ENCODE measurements around the gene MUL1.
"Not testable (repeated sequence)": the region's sequence is repeated elsewhere in the genome, so short reads cannot be mapped to it uniquely, and the experiment has no call there.

The MUL1 gene

DNA sequence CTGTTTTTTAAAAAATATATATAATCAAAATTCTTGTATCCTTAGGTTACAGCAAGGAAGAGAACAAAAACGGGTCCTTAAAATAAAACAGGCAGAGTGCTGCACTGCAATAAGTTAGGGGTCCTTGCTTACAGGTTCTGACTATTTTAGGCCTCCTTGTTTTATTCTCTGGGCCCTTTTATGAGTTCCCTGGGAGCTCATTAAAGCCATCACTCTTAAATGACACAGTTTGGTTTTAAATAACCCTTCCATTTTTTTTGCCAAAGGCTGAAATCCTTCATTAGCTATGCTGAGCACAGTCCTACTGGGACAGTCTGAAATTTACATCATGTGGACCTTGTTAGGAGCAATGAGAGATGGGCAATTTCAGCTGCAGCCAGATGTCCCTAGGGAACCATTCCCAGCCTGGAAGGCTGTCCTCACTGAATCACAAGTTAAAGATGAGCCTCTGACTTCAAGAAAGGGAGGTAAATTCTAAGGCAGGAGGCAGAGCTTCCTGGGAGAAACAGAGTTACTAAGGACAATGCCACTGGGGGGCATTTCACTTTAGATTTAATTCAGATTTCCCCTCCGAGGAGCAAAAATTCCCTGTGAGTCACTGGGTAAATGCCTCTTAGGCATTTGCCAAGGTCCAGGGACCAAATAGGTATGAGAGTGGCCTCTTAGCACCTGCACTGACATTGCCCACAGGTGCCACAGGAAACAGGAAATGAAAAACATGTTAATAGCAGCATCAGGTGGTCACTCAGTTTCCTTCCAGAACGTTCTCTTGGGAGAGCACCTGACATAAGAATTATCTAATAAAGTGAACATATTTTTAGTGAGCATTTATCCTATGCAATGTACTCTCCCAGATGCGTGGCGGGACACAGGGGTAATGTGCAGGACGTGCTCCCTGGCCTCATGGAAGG is 3.8 kb upstream of the MUL1 start:
- no peak for DNase-seq

GRCh38 chr1:20508411-20508771 is 440 bp upstream of the MUL1 start:
- DNase-seq: no peak

GRCh38 chr1:20507248-20507563 is 745 bp downstream of the MUL1 start:
- DNase-seq: no peak

DNA sequence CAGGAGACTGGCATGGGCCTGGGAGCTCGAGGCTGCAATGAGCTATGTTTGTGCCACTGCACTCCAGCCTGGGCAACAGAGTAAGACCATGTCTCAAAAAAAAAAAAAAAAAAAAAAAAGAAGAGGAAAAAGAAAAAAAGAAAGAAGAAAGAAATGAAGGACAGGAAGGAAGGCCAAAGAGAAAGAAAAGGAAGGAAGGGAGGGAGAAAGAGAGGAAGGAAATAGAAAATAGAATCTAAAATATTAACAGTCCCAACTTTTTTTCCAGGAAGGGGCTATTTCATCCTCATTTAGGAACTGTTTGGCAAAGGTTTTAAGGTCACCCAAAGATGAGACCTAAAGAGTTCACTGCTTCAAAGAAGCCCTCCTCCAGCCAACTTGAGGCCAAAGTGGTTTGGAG is 2.5 kb downstream of the MUL1 start:
- no peak for DNase-seq

DNA sequence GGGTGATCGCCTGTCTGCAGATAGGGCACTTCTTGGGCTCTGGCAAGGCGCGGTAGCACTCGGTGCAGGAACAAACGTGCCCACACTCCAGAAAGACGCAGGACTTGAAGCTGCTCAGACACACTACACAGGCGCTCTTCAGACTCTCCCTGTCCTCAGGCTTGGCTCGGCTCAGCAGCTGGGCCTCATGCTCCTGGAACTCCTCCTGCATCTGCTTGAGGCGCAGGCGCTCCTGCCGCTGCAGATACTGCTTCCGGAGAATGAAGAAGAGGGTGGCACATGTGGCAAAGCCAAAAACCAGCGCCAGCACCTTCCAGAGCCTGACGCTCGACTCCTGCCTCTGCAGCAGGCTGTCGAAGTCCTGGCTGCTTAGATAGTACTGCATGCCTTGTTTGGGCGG is 7.2 kb downstream of the MUL1 start:
- no peak for DNase-seq

GRCh38 chr1:20499718-20500117 is 8.2 kb downstream of the MUL1 start:
- DNase-seq: no peak

- DNase-seq: no peak
Measured at GRCh38 chr1:20499105-20499504, 8.8 kb downstream of the MUL1 start.

DNA sequence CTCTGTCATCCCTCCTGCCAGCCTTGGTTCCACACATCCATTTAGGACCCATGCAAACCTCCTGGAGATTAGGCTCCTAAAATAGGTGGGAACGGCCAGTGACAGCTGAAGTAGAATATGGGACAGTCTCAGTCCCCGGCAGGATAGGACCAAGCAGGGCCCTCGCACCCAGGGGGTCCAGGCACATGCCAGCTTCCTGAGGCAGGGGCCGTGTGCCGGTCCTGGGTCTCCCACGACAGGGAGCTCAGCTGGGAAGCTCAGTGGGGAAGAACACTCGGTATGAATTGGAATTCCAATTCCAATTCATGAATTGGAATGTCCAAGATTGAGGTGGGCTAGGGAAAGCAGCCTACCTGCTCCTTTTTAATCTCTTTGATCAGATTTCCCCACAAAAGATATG is 9.8 kb downstream of the MUL1 start:
- no peak for DNase-seq

DNA sequence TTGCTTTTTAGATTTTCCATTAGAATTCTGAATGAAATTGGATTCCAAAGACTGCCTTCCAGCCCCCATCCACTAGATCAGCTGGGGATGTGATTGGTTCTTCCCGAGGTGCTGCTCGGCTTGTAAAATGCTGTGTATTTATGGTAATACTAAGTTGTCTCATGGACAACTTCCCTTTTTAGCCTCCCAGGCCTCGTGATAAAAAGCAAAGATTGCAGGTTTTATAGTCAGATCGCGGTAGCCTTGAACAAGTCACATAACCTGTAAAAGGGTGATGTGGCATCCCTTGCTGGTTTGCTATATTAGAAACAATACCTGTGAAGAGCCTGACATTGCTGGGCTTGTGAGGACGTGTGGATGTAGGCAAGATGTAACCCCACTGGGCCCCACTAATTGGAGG is 10.4 kb downstream of the MUL1 start:
- DNase-seq: no peak

DNA sequence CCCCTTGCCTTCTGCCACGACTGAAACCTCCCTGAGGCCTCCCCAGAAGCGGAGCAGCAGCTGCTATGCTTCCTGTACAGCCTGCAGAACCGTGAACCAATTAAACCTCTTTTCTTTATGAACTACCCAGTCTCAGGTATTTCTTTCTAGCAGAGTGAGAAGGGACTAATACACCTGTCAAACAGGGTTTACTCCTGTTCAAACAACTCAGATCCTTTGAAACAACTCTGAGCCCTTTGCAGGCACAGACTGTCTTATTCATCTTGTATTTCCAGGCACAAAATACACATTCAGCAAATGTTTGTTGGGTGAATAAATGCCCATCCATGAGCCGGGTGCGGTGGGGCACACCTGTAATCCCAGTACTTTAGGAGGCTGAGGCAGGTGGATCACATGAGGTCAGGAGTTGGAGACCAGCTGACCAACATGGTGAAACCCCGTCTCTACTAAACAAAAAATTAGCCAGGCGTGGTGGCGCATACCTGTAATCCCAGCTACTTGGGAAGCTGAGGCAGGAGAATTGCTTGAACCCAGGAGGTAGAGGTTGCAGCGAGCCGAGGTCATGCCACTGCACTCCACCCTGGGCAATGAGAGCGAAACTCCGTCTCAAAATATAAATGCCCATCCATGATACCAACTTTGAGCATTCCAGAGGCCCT is 11.1 kb downstream of the MUL1 start:
- not testable (repeated sequence) for DNase-seq

GRCh38 chr1:20496241-20496661 is 11.7 kb downstream of the MUL1 start:
- DNase-seq: no peak

GRCh38 chr1:20495661-20496060 is 12.3 kb downstream of the MUL1 start:
- no peak for DNase-seq

- no peak for DNase-seq
Measured at GRCh38 chr1:20494609-20495311, 13.2 kb downstream of the MUL1 start.

DNA sequence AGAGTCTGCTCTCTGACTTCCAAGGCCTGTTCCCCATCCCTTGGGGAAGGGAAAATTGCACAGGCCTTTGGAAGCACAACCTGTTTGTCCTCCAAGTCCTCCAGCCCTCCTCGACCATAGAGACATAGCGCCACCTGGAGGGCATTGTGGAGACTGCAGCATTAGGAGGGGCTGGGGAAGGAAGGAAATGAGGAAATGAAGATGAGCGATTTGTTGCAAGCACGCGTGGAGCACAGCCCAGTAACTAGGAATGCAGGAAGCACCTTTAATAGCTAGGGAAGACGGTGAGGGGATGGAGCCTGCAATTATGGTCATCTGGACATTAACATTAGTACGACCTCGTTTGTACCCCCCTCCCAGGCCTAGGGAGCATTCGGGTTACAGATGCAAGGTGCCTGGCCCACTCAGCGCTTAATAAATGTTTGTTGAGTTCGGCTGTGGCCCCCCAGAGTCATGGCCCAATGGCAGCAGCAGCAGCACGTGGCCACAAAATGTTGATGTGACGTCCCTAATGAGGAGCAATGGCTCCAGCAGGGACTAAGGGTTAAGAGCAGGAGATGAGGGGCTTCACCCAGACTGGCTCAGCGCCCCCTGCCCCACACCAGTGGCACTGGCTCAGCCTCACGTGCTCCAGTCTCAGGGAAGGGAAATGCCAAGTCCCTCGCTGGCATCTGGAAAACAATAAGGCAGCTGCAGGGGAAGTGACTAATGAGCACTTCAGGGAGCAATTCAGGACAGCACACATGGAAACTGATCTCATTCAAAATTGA is 13.9 kb downstream of the MUL1 start:
- DNase-seq: peak; percentile 83

DNA sequence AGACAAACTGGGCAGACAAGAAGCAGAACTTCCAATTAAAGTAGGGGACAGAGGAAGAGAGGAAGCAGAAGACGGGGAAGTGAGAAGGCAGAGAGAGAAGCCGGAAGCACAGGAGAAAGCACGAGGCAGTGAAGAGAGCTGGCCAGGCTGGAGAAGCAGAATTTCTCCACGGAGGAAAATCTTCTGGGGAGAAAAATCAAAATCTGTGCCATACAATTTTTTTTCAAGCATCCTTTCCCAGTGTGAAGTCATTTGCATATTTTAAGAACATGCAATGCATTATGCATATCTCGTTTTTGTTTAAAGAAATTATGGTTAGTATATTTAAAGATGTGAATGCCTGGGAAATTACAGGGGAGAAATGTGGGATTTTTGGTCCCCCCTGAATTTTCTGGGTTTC is 14.6 kb downstream of the MUL1 start:
- no peak for DNase-seq

- DNase-seq: no peak
Measured at GRCh38 chr1:20492751-20493150, 15.2 kb downstream of the MUL1 start.

DNA sequence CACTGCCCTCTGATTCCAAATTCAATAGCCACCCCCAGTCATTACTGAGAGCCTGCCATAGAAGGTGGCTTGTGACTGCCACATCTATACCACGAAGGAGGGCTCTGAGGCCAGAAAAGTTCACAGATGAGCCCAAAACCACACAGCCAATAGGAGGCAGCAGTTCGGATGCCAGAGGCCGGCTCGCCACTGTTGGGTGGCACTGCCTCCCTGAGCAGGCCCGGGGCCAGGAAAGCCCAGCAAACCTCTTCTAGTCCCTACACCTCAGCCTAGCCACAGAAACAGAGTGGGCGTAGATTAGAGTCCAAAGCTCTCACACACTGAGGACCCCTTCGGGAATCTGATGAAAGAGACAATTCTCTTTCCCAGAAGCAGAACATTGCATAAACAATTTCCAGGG is 16.1 kb downstream of the MUL1 start:
- no peak for DNase-seq

DNA sequence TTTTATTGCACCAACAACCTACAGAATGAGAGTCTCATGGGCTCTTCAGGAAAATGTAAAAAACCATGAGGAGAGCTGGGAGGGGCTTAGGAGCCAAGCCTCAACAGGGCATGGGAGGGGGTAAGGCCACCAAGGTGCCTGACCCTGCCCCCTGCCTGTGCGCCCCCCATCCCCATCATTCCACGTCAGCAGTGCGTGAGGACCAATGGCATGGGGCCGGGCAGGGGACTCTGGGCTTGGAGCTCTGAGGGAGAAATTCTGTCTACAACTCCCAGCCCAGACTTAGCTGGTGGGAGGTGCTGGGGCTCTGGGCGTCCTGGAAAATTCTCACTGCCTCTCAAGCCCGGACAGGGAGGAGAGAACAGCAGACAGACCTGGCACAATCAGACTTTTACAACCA is 16.8 kb downstream of the MUL1 start:
- DNase-seq: no peak

DNA sequence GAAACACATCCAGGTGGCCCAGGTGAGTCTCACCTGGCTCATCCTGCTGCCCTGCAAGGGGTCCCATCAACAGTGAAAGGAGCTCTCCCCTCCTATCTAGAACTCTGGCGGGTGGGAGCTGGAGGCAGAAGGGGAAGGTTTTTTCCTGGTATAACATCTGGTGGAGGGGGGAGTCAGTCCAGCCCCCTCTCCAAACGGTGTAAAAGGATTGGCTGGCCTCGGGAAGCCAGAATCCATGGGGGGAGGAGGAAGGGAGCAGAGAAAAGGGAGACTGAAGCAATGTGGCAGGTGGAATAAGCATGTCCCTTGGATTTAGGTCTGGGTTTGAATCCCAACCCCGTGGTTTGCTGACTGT is 20.7 kb downstream of the MUL1 start:
- DNase-seq: no peak

GRCh38 chr1:20486457-20487235 is 21.3 kb downstream of the MUL1 start:
- DNase-seq: no peak

- peak; percentile 47 for DNase-seq
Measured at GRCh38 chr1:20485527-20486456, 22.2 kb downstream of the MUL1 start, which contains the start of gene CAMK2N1. Gene CAMK2N1 (minus strand): TSS chr1:20486210. CDS start chr1:20485379, 831 bp downstream.

Measured in T-helper 9 cell (primary cell).